PC-9 (cell line): ENCODE data around the gene EPHB1.
A peak's percentile ranks its signal among the peaks of the same experiment; 100 is the strongest.

Source experiments
- EZH2 ChIP-seq: fragments of 200-600 bp; sonication (generic); IDR thresholded peaks from 2 replicates; pipeline ENCODE4 v1.8.0; 2017; ENCODE audit warnings: antibody characterized with exemption, low read depth
- TF ChIP-seq, protein P1 (sequence below): fragments of 200-600 bp; sonication (generic); conservative IDR thresholded peaks from 2 replicates; pipeline ENCODE4 v1.6.1; 2017; ENCODE audit warnings: mixed run types, antibody characterized with exemption, mild to moderate bottlenecking, moderate library complexity

DNA sequence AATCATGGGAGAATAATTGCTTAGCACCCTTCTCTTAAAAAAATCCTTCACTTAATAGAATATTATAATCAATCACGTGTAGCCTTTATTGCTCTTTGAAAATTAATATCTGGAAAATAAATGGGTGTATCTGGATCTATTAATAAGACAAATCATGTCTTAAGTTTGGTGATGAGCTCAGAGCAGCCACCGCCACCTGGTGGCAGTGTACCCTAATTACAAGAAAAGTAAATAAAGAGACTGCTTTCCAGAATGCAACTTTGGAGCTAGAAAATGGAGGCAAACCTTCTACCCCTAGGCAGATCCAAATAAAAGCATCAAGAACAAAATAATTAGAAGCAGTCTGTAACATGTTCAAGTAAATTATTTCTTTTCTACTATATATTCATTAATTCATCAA is 43.5 kb downstream of the EPHB1 start:
- TF ChIP-seq, protein P1, sequence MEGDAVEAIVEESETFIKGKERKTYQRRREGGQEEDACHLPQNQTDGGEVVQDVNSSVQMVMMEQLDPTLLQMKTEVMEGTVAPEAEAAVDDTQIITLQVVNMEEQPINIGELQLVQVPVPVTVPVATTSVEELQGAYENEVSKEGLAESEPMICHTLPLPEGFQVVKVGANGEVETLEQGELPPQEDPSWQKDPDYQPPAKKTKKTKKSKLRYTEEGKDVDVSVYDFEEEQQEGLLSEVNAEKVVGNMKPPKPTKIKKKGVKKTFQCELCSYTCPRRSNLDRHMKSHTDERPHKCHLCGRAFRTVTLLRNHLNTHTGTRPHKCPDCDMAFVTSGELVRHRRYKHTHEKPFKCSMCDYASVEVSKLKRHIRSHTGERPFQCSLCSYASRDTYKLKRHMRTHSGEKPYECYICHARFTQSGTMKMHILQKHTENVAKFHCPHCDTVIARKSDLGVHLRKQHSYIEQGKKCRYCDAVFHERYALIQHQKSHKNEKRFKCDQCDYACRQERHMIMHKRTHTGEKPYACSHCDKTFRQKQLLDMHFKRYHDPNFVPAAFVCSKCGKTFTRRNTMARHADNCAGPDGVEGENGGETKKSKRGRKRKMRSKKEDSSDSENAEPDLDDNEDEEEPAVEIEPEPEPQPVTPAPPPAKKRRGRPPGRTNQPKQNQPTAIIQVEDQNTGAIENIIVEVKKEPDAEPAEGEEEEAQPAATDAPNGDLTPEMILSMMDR: peak; percentile 66
- TF ChIP-seq EZH2: no peak
